Mesenteric fat pad (tissue), 1 donor: Measurements from ENCODE around the gene NAV3. TPM values are rescaled to one million over a fixed set of nuclear protein-coding genes. Genes with fewer than 3 reads are reported as not detected.
"Not testable (repeated sequence)": the region's sequence is repeated elsewhere in the genome, so short reads cannot be mapped to it uniquely, and the experiment has no call there.

Source experiments
- DNase-seq: peaks from one replicate; pipeline ENCODE4 v3.0.0-alpha.2; 2020; ENCODE audit warnings: low spot score
- total RNA-seq: library from RNA; stranded (reverse); fragmentation: NEBNext Ultra II Directional; extraction: Animal tissue kit (Norgen Biotek cat#: 25700); gene quantifications from one replicate; pipeline ENCODE4 v1.2.1, GENCODE V29; 2021
- donor health status: DM: yes; HTN: yes; CAD: no.

NAV3 gene
- total RNA-seq, 1 donor from 2014 or later, result 16.6 TPM

GRCh38 chr12:78240827-78241226, 410.1 kb downstream of the NAV3 start:
- DNase-seq, result no peak

- DNase-seq, result no peak
Measured at GRCh38 chr12:78241446-78241845, 410.8 kb downstream of the NAV3 start.

- DNase-seq, result no peak
Measured at GRCh38 chr12:78244916-78245507, 414.3 kb downstream of the NAV3 start.

GRCh38 chr12:78248321-78248720, 417.6 kb downstream of the NAV3 start:
- DNase-seq, result no peak

- DNase-seq, result no peak
Measured at GRCh38 chr12:78249578-78249977, 418.9 kb downstream of the NAV3 start.

GRCh38 chr12:78257662-78258061, 427.0 kb downstream of the NAV3 start:
- not testable (repeated sequence) for DNase-seq

- DNase-seq, result no peak
Measured at GRCh38 chr12:78260976-78261375, 430.3 kb downstream of the NAV3 start.

- no peak for DNase-seq
Measured at GRCh38 chr12:78261901-78262300, 431.2 kb downstream of the NAV3 start.
